Fibroblast of pulmonary artery (primary cell): Measurements from ENCODE around the gene NEDD4L.

Experiments
- DNase-seq: peaks from one replicate; pipeline ENCODE4 v3.0.0-alpha.2; 2010; ENCODE audit warnings: low read depth
- H3K4me3 ChIP-seq: replicated peaks from 2 replicates; pipeline ENCODE4 v1.5.1; 2011; ENCODE audit warnings: low read depth, mild to moderate bottlenecking, control low read depth, low read length, moderate library complexity
- CTCF ChIP-seq: IDR thresholded peaks from 2 replicates; pipeline ENCODE4 v1.5.1; 2011; ENCODE audit warnings: mild to moderate bottlenecking, control low read depth, low read length, inconsistent platforms; ENCODE audit errors: missing control alignments

The NEDD4L gene

GRCh38 chr18:58191626-58192025, 147.6 kb downstream of the NEDD4L start:
- TF ChIP-seq CTCF: no peak
- no peak for DNase-seq
- H3K4me3 ChIP-seq: no peak overlapping the region

GRCh38 chr18:58192519-58192918, 148.5 kb downstream of the NEDD4L start:
- no peak for TF ChIP-seq CTCF
- DNase-seq: no peak
- no peak overlapping the region for H3K4me3 ChIP-seq

GRCh38 chr18:58194028-58194427, 150.0 kb downstream of the NEDD4L start:
- no peak for DNase-seq
- H3K4me3 ChIP-seq: no peak overlapping the region
- TF ChIP-seq CTCF: peak; percentile 15

- no peak for DNase-seq
- H3K4me3 ChIP-seq: peak overlapping the region; percentile 30
- TF ChIP-seq CTCF: no peak
These were observed 151.3 kb downstream of the NEDD4L start for GRCh38 chr18:58195278-58195765.

GRCh38 chr18:58196164-58196563, 152.1 kb downstream of the NEDD4L start:
- no peak overlapping the region for H3K4me3 ChIP-seq
- DNase-seq: peak; percentile 52
- TF ChIP-seq CTCF: no peak

GRCh38 chr18:58196881-58197872, 153.2 kb downstream of the NEDD4L start:
- no peak for TF ChIP-seq CTCF
- no peak overlapping the region for H3K4me3 ChIP-seq
- DNase-seq: no peak
